22Rv1 (cell line): ENCODE measurements around the gene CALHM4.

ENCODE experiments used
- H3K27ac ChIP-seq: fragments of 450-650 bp; 2 replicates; pipeline ENCODE4 v1.5.1; 2017
- ZFX ChIP-seq: fragments of 450-650 bp; IDR thresholded peaks from 2 replicates; pipeline ENCODE4 v1.6.1; 2017; ENCODE audit warnings: antibody characterized with exemption, borderline replicate concordance
- TF ChIP-seq, protein P1 (sequence below): fragments of 450-650 bp; IDR thresholded peaks from 2 replicates; pipeline ENCODE4 v1.5.1; 2017; ENCODE audit warnings: mild to moderate bottlenecking

Gene CALHM4

DNA sequence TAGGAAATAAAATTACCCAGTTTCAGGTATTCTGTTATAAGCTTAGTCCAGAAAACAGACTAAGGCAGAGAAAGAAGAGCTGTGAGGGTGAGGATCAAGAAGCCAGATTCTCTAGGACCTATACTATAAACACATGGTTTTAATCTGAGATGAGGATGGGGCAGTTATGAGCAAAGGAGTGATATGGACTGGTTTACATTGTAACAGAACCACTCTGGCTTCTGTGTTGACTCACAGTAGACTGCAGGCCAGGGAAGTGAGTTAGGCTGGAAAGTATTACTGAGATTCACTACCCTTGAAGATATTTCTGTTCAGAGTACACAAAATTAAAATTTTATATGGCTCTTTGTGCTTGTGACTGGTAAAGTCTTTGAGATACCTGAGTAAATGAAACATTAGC, 14.6 kb downstream of the CALHM4 start:
- H3K27ac ChIP-seq = no peak overlapping the region
- TF ChIP-seq ZFX = no peak

DNA sequence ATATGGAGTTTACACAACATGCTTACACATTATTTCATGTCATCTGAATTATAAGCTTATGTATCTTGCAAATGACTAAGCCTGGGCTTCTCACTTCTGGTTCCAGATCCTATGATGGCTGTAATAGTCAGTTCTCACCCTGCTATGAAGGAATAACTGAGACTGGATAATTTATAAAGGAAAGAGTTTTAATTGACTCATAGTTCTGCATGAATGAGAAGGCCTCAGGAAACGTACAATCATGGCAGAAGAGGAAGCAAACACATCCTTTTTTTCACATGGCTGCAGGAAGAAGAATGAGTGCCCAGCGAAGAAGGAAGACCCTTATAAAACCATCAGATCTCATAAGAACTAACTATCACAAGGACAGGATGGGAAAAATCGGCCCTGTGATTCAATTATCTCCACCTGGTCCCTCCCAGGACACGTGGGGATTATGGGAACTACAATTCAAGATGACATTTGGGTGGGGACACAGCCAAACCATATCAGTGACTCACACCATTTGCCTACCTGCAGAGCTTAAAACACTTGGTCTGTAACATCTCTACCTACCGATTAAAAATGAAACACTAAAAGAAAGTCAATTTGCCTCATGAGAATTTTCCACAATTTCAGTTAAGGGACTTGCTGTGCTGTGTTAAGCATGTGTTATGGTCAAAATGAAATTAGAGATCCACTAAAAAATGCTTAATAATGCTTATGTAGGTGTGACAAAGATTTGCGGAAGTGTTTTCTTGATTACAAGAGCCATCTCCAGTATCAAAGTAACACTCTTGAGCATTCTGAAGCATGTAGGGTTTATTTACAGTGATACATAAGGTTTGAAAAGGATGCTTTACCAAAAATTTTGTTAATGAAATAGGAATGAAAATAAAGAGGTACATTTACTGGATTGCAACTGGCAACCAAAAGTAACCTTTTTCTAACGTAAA, 15.5 kb downstream of the CALHM4 start:
- TF ChIP-seq ZFX = no peak
- TF ChIP-seq, protein P1, sequence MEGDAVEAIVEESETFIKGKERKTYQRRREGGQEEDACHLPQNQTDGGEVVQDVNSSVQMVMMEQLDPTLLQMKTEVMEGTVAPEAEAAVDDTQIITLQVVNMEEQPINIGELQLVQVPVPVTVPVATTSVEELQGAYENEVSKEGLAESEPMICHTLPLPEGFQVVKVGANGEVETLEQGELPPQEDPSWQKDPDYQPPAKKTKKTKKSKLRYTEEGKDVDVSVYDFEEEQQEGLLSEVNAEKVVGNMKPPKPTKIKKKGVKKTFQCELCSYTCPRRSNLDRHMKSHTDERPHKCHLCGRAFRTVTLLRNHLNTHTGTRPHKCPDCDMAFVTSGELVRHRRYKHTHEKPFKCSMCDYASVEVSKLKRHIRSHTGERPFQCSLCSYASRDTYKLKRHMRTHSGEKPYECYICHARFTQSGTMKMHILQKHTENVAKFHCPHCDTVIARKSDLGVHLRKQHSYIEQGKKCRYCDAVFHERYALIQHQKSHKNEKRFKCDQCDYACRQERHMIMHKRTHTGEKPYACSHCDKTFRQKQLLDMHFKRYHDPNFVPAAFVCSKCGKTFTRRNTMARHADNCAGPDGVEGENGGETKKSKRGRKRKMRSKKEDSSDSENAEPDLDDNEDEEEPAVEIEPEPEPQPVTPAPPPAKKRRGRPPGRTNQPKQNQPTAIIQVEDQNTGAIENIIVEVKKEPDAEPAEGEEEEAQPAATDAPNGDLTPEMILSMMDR = no peak
- H3K27ac ChIP-seq = no peak overlapping the region

DNA sequence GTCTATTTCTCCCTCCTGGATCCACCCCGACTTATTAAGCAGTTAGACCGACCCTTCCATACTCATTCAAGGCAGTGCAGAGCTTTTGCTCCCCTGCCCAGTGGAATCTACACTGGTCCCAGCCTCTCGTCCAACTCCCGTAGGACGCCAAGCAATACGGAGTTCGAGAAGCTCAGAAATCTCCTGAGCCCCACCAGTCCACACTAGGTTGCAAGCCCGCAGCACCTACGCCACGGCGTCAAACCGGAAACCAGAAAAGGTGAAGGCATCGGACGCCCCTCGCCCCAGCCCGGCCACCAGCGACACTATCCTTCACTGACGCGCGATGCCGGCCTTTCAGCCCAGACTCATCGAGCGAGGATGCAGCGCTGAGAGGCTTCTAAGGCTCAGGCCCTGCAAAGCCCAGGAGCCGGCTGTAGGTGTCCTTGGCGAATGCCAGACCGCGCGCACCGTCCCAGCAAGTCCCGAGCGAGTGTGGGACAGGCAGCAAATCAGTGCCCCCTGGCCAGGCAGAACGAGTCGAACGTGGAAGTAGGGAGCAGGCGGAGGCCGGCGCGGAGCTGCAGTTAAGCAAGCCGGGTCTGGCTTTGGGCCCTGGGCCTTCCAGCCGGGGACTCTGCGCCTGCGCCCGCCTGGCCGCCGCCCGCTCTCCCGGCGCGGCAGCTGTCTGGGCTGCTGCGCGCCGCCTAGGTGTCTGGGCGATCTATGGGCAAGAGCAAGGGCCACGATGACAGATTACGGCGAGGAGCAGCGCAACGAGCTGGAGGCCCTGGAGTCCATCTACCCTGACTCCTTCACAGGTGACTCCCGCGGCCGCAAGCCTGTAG, 17.5 kb downstream of the CALHM4 start, which contains the start of gene RWDD1:
Gene RWDD1, plus strand, starts transcription at position 649 of the 827 bp plus-strand sequence. Its CDS starts 79 bp downstream, at position 728.
- TF ChIP-seq, protein P1 = peak; percentile 17; the same call in 1 of the 2 replicates
- TF ChIP-seq ZFX = peak; percentile 53; the same call in 1 of the 2 replicates
- H3K27ac ChIP-seq = peak within 1 kb of the TSS; percentile 86

DNA sequence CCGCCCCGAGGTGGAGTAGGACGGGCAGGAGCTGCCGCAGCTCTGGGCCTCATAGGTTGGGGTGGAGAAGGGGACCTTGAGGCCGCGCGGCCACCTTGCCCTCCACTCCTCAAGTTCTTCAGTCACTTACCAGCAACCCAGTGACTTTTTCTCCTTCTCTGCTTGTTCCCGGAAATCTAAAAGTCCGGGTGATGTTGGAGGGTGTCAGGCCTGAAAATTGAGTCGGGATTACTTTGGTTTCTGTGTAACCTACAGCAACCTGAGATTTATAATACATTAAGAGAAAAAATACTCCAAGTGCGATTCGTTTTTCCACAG, 18.1 kb downstream of the CALHM4 start:
- H3K27ac ChIP-seq = peak overlapping the region; percentile 86

DNA sequence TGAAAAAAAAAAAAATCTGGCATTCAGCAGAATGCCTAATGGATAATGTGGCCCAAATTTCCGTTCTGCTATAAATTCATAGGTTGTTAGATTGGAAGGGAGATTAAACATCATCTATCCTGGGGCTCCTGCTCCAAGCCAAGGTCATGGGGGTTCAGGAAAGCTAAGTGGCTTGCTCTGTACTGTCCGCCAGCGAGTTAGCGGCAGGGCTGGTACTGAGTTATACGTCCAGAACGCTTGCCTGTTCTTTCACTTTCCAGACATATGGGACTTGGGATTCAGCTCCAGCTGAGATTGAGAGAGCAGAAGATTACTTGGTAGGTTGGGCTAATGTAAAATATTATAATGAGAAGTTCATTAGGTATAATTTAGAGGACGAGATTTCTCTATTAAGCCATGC, 18.6 kb downstream of the CALHM4 start:
- TF ChIP-seq ZFX = no peak
- TF ChIP-seq, protein P1 = no peak
- peak overlapping the region; percentile 86 for H3K27ac ChIP-seq

More for the DNA sequence above, 18.1 kb downstream of the CALHM4 start:
- TF ChIP-seq, protein P1 = no peak
- TF ChIP-seq ZFX = no peak

DNA sequence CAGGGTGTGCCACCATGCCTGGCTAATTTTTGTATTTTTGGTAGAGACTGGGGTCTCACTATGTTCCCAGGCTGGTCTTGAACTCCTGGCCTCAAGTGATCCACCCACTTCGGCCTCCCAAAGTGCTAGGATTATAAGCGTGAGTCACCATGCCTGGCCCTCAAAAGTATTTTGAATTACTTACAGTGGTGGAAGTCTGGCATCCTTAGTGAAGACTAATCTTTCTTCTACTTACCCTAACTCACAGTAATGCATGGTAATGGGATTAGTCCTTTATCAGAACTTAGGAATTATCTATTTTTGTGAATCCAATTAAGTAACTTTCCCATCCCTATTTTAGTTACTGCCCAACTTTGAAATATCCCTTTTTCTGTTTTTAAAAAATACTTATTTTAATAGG, 21.7 kb downstream of the CALHM4 start:
- no peak overlapping the region for H3K27ac ChIP-seq
- TF ChIP-seq, protein P1 = no peak
- TF ChIP-seq ZFX = no peak

DNA sequence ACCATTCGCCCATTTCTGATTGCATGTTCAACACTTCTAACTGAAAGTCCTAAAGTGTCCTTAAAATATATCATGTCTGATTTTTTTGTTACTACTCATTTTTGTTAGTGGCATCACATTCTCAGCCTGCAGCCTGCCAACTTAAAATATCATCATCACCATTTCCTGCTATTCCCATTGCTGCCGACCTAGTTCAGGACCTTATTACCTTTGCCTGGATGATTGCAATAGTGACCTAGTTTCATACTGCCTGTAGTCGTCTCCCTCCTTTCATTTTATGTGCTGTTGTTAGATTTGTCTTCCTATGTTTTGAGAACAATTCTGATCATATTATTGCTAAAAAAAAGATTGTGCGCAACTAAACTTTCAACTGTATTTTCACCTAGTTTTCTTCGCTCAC, 23.9 kb downstream of the CALHM4 start:
- TF ChIP-seq, protein P1 = no peak
- no peak for TF ChIP-seq ZFX

More for the DNA sequence above, 23.9 kb downstream of the CALHM4 start:
- H3K27ac ChIP-seq = no peak overlapping the region
